Measurements from ENCODE around the gene C4orf36. TPM values are rescaled to one million over a fixed set of nuclear protein-coding genes. Genes with fewer than 3 reads are reported as not detected.

The C4orf36 gene
- total and polyA plus RNA-seq, 2 of the 8 experiments (the other 6 are each of a cell fraction or from before 2014, with no cell fraction given), result 1.2 to 1.5 TPM

- TF ChIP-seq, protein P1, sequence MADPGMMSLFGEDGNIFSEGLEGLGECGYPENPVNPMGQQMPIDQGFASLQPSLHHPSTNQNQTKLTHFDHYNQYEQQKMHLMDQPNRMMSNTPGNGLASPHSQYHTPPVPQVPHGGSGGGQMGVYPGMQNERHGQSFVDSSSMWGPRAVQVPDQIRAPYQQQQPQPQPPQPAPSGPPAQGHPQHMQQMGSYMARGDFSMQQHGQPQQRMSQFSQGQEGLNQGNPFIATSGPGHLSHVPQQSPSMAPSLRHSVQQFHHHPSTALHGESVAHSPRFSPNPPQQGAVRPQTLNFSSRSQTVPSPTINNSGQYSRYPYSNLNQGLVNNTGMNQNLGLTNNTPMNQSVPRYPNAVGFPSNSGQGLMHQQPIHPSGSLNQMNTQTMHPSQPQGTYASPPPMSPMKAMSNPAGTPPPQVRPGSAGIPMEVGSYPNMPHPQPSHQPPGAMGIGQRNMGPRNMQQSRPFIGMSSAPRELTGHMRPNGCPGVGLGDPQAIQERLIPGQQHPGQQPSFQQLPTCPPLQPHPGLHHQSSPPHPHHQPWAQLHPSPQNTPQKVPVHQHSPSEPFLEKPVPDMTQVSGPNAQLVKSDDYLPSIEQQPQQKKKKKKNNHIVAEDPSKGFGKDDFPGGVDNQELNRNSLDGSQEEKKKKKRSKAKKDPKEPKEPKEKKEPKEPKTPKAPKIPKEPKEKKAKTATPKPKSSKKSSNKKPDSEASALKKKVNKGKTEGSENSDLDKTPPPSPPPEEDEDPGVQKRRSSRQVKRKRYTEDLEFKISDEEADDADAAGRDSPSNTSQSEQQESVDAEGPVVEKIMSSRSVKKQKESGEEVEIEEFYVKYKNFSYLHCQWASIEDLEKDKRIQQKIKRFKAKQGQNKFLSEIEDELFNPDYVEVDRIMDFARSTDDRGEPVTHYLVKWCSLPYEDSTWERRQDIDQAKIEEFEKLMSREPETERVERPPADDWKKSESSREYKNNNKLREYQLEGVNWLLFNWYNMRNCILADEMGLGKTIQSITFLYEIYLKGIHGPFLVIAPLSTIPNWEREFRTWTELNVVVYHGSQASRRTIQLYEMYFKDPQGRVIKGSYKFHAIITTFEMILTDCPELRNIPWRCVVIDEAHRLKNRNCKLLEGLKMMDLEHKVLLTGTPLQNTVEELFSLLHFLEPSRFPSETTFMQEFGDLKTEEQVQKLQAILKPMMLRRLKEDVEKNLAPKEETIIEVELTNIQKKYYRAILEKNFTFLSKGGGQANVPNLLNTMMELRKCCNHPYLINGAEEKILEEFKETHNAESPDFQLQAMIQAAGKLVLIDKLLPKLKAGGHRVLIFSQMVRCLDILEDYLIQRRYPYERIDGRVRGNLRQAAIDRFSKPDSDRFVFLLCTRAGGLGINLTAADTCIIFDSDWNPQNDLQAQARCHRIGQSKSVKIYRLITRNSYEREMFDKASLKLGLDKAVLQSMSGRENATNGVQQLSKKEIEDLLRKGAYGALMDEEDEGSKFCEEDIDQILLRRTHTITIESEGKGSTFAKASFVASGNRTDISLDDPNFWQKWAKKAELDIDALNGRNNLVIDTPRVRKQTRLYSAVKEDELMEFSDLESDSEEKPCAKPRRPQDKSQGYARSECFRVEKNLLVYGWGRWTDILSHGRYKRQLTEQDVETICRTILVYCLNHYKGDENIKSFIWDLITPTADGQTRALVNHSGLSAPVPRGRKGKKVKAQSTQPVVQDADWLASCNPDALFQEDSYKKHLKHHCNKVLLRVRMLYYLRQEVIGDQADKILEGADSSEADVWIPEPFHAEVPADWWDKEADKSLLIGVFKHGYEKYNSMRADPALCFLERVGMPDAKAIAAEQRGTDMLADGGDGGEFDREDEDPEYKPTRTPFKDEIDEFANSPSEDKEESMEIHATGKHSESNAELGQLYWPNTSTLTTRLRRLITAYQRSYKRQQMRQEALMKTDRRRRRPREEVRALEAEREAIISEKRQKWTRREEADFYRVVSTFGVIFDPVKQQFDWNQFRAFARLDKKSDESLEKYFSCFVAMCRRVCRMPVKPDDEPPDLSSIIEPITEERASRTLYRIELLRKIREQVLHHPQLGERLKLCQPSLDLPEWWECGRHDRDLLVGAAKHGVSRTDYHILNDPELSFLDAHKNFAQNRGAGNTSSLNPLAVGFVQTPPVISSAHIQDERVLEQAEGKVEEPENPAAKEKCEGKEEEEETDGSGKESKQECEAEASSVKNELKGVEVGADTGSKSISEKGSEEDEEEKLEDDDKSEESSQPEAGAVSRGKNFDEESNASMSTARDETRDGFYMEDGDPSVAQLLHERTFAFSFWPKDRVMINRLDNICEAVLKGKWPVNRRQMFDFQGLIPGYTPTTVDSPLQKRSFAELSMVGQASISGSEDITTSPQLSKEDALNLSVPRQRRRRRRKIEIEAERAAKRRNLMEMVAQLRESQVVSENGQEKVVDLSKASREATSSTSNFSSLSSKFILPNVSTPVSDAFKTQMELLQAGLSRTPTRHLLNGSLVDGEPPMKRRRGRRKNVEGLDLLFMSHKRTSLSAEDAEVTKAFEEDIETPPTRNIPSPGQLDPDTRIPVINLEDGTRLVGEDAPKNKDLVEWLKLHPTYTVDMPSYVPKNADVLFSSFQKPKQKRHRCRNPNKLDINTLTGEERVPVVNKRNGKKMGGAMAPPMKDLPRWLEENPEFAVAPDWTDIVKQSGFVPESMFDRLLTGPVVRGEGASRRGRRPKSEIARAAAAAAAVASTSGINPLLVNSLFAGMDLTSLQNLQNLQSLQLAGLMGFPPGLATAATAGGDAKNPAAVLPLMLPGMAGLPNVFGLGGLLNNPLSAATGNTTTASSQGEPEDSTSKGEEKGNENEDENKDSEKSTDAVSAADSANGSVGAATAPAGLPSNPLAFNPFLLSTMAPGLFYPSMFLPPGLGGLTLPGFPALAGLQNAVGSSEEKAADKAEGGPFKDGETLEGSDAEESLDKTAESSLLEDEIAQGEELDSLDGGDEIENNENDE (IDR thresholded peaks at IDR 0.05; ENCODE audit: insufficient replicate concordance, low read length), result no peak
- TF ChIP-seq ATF2 (IDR thresholded peaks at IDR 0.05; ENCODE audit: low read length), result no peak
- TF ChIP-seq KDM4A (IDR thresholded peaks at IDR 0.05; ENCODE audit: low read depth, low read length, severe bottlenecking), result no peak
- no peak for TF ChIP-seq BACH1 (IDR thresholded peaks at IDR 0.05; ENCODE audit: low read length)
- no peak for TF ChIP-seq CBX8 (IDR thresholded peaks at IDR 0.05; ENCODE audit: borderline replicate concordance, low read depth, low read length)
- TF ChIP-seq HDAC2 (IDR thresholded peaks at IDR 0.05; ENCODE audit: borderline replicate concordance in 1 of 2, low read depth in 2 of 2, low read length in 2 of 2), result no peak
- TF ChIP-seq NRF1 (IDR thresholded peaks at IDR 0.05; ENCODE audit: low read depth, low read length), result no peak
Measured at GRCh38 chr4:86896596-86896995, 4.4 kb upstream of the C4orf36 start (continued).

All from H1 (cell line).